Uterus (tissue), 2 donors: ENCODE data around the gene ADISSP.

ENCODE experiments used
- CTCF ChIP-seq, 4 experiments: fragments of 200-600 bp in 2 of 4; fragments of 450-650 bp in 2 of 4; sonication (generic) in 2 of 4; IDR thresholded peaks; one replicate each; pipeline ENCODE4 v1.5.1; 2016 to 2019; ENCODE audit warnings: antibody characterized with exemption in 4 of 4, mild to moderate bottlenecking in 2 of 4, moderate library complexity in 1 of 4
- POLR2A ChIP-seq, 2 donors: fragments of 450-650 bp; IDR thresholded peaks; one replicate each; pipeline ENCODE4 v1.6.1; 2016; ENCODE audit warnings: antibody characterized with exemption in 2 of 2, mild to moderate bottlenecking in 1 of 2, moderate library complexity in 1 of 2

- TF ChIP-seq CTCF (IDR thresholded peaks at IDR 0.05) (no peak), POLR2A (IDR thresholded peaks at IDR 0.05) (no peak)
Observed at GRCh38 chr20:3747471-3747870, 20.1 kb downstream of the ADISSP start.
